EH (cell line): ENCODE results near the gene GC.
"Not testable (repeated sequence)": the region's sequence is repeated elsewhere in the genome, so short reads cannot be mapped to it uniquely, and the experiment has no call there.

Experiments
- DNase-seq: peaks from one replicate; pipeline ENCODE4 v3.0.0-alpha.2; 2015; ENCODE audit warnings: low read depth

The GC gene

GRCh38 chr4:71765821-71766383 is 18.0 kb downstream of the GC start:
- DNase-seq, result no peak

- DNase-seq, result peak; percentile 8
Observed at GRCh38 chr4:71765350-71765749, 18.5 kb downstream of the GC start.

GRCh38 chr4:71752383-71753042 is 31.4 kb downstream of the GC start:
- DNase-seq, result no peak

GRCh38 chr4:71749008-71749594 is 34.8 kb downstream of the GC start:
- no peak for DNase-seq

GRCh38 chr4:71746379-71746778 is 37.5 kb downstream of the GC start:
- no peak for DNase-seq

- DNase-seq, result not testable (repeated sequence)
Observed at GRCh38 chr4:71738782-71739181, 45.1 kb downstream of the GC start.

- peak; percentile 32 for DNase-seq
Observed at GRCh38 chr4:71732706-71733105, 51.2 kb downstream of the GC start.

GRCh38 chr4:71732066-71732465 is 51.8 kb downstream of the GC start:
- DNase-seq, result no peak

- no peak for DNase-seq
Observed at GRCh38 chr4:71729856-71730255, 54.0 kb downstream of the GC start.

- DNase-seq, result peak; percentile 69
Observed at GRCh38 chr4:71713611-71714203, 70.2 kb downstream of the GC start.

- peak; percentile 27 for DNase-seq
Observed at GRCh38 chr4:71711985-71712348, 71.9 kb downstream of the GC start.

GRCh38 chr4:71711044-71711984 is 72.6 kb downstream of the GC start:
- DNase-seq, result no peak

- peak; percentile 24 for DNase-seq
Observed at GRCh38 chr4:71709961-71710360, 73.9 kb downstream of the GC start.

- DNase-seq, result no peak
Observed at GRCh38 chr4:71698141-71698540, 85.7 kb downstream of the GC start.

GRCh38 chr4:71697031-71697430 is 86.8 kb downstream of the GC start:
- no peak for DNase-seq

- peak; percentile 48 for DNase-seq
Observed at GRCh38 chr4:71694961-71695360, 88.9 kb downstream of the GC start.

- no peak for DNase-seq
Observed at GRCh38 chr4:71692963-71693362, 90.9 kb downstream of the GC start.

- no peak for DNase-seq
Observed at GRCh38 chr4:71692198-71692597, 91.7 kb downstream of the GC start.
